HepG2 (cell line): ENCODE data around the gene BCL2L2. TPM values are rescaled to one million over a fixed set of nuclear protein-coding genes. Genes with fewer than 3 reads are reported as not detected.

Experiments used
- GATA4 ChIP-seq: sonication (generic); IDR thresholded peaks from 2 replicates; pipeline ENCODE4 v1.6.1; 2016; ENCODE audit warnings: antibody characterized with exemption, low read depth, borderline replicate concordance
- GLI4 ChIP-seq: sonication (generic); formaldehyde crosslinking; IDR thresholded peaks from 2 replicates; pipeline ENCODE4 v1.5.1; 2020; ENCODE audit warnings: missing genetic modification reagents, mild to moderate bottlenecking, moderate library complexity, borderline replicate concordance
- GPN1 ChIP-seq: sonication (generic); formaldehyde crosslinking; IDR thresholded peaks from 2 replicates; pipeline ENCODE4 v1.5.1; 2020; ENCODE audit warnings: missing genetic modification reagents, borderline replicate concordance
- MIER3 ChIP-seq: IDR thresholded peaks from 2 replicates; pipeline ENCODE4 v1.6.1; 2016; ENCODE audit warnings: missing compliant biosample characterization, borderline replicate concordance
- PITX1 ChIP-seq: sonication (generic); formaldehyde crosslinking; IDR thresholded peaks from 2 replicates; pipeline ENCODE4 v1.5.1; 2020; ENCODE audit warnings: mild to moderate bottlenecking, missing genetic modification reagents
- PRDM10 ChIP-seq: sonication (generic); formaldehyde crosslinking; IDR thresholded peaks from 2 replicates; pipeline ENCODE4 v1.4.0; 2020; ENCODE audit warnings: low read depth, missing genetic modification reagents
- SSRP1 ChIP-seq: IDR thresholded peaks from 2 replicates; pipeline ENCODE4 v1.6.1; 2016; ENCODE audit warnings: control low read depth
- THYN1 ChIP-seq: sonication (generic); formaldehyde crosslinking; IDR thresholded peaks from 2 replicates; pipeline ENCODE4 v1.8.1; 2023; ENCODE audit warnings: low read depth, mild to moderate bottlenecking, moderate library complexity, missing genetic modification reagents, borderline replicate concordance
- ZNF501 ChIP-seq: sonication (generic); formaldehyde crosslinking; IDR thresholded peaks from 2 replicates; pipeline ENCODE4 v1.5.1; 2020; ENCODE audit warnings: mild to moderate bottlenecking, moderate library complexity, missing genetic modification reagents
- ZNF543 ChIP-seq: sonication (generic); formaldehyde crosslinking; IDR thresholded peaks from 2 replicates; pipeline ENCODE4 v1.4.0; 2020; ENCODE audit warnings: mild to moderate bottlenecking, missing genetic modification reagents
- ZNF614 ChIP-seq: IDR thresholded peaks from 2 replicates; pipeline ENCODE4 v1.6.1; 2018; ENCODE audit warnings: missing biosample characterization, missing genetic modification reagents, inconsistent platforms, borderline replicate concordance
- ZNF674 ChIP-seq: sonication (generic); formaldehyde crosslinking; IDR thresholded peaks from 2 replicates; pipeline ENCODE4 v1.5.0; 2020; ENCODE audit warnings: low read depth, mild to moderate bottlenecking, missing genetic modification reagents
- polyA plus RNA-seq, 8 experiments: library from polyadenylated mRNA; depleted of rRNA in 3 of 8; stranded (reverse) in 7 of 8; unstranded in 1 of 8; fragments of >200 nt; fragmentation: Illumina TruSeq in 4 of 8; extraction: Trizol in 4 of 8; gene quantifications; 2 replicates each; pipeline versions ENCODE4 v1.2.1 to v1.2.3, GENCODE V29; 2011 to 2016; ENCODE audit warnings: low read depth in 4 of 8, missing spikeins in 1 of 8, mixed read lengths in 1 of 8; ENCODE audit not compliant: insufficient read depth in 1 of 8
- total RNA-seq, 5 experiments: library from RNA; depleted of rRNA; stranded (reverse); fragments of >200 nt; fragmentation: Illumina TruSeq; extraction: Trizol; gene quantifications; 2 replicates each; pipeline ENCODE4 v1.2.3, GENCODE V29; 2016; ENCODE audit warnings: low read depth in 1 of 5

BCL2L2 gene
- total and polyA plus RNA-seq, 2 of the 13 experiments (the other 11 are each of a cell fraction or from before 2014, with no cell fraction given) = 28.1 to 49.8 TPM

DNA sequence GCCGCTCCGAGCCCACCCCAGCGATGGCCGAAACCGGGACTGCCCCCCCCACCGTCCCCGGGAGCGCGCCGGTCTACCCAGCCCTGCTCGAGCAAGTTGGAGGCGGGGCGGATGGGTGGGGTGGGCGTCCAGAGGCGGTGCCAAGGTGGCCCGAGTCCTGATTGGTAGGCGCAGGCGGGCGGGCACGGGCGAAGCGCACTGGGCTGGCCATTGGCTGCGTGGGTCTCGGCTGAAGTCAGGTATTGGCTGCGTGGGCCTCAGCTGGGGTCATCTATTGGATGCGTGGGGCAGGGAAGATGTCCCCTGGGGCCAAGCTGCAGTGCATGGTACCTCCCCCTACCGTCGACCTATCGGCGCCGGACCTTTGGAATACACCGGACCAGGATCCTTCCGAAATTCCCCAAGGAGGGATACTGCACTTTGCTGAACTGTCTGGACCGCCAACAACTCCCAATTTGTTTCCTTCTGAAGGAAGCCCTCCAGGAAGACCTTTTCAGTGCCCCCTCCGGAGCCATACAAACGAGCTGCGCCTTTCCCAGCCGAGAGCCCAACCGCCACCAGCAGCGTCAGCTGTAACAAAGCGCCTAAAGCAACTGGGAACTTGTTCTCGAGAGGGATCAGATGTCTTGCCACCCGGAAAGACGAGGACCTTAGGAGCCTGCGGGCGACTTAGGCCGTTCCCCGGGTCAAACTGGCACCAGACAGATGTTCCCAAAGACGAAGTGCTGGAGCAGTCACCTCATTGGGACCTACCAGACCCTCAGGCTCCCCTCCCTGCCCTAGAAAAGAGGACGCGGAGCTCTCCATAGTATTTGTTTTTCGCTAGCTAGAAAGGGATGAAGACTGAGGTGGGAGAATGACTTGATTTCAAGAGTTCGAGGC lies 20.4 kb upstream of the BCL2L2 start, which contains the start of gene HOMEZ (continued):
- peak; percentile 89 for TF ChIP-seq PRDM10 (CRISPR knock-in tag)
- TF ChIP-seq GATA4 = peak; percentile 83
- 0 out of 2 replicates have a peak, but pooled peaks have one; percentile 68 for TF ChIP-seq ZNF674
- TF ChIP-seq MIER3 (CRISPR knock-in tag) = peak; percentile 77; the same call in 1 of the 2 replicates
- peak; percentile 69; the same call in 1 of the 2 replicates for TF ChIP-seq ZNF614
- peak; percentile 98 for TF ChIP-seq ZNF501 (CRISPR knock-in tag)
- TF ChIP-seq SSRP1 (CRISPR knock-in tag) = no peak
- peak; percentile 16 for TF ChIP-seq PITX1 (CRISPR knock-in tag)
- peak; percentile 75 for TF ChIP-seq GLI4 (CRISPR knock-in tag)
- TF ChIP-seq ZNF543 (CRISPR knock-in tag) = no peak; the same call in 1 of the 2 replicates
- peak; percentile 64; the same call in 1 of the 2 replicates for TF ChIP-seq GPN1
- TF ChIP-seq THYN1 (CRISPR knock-in tag) = no peak
